IPS-20b (cell line): ENCODE data around the gene KRTAP10-8.
"Not testable (repeated sequence)": the region's sequence is repeated elsewhere in the genome, so short reads cannot be mapped to it uniquely, and the experiment has no call there.

Experiments used
- H3K27ac ChIP-seq: one replicate; pipeline ENCODE4 v1.5.1; 2013; ENCODE audit warnings: low read length
- H3K27me3 ChIP-seq: 2 replicates; pipeline ENCODE4 v1.6.1; 2013; ENCODE audit warnings: mild to moderate bottlenecking, low read length, inconsistent platforms; ENCODE audit not compliant: insufficient read depth
- H3K36me3 ChIP-seq: 2 replicates; pipeline ENCODE4 v1.6.1; 2013; ENCODE audit warnings: low read depth, mild to moderate bottlenecking, inconsistent platforms, low read length, moderate library complexity; ENCODE audit not compliant: insufficient read depth
- H3K4me1 ChIP-seq: 2 replicates; pipeline ENCODE4 v1.6.1; 2013; ENCODE audit warnings: mild to moderate bottlenecking, control low read depth, inconsistent platforms, low read length, moderate library complexity; ENCODE audit not compliant: insufficient read depth
- H3K4me3 ChIP-seq: 2 replicates; pipeline ENCODE4 v1.5.1; 2013; ENCODE audit warnings: mild to moderate bottlenecking, low read length, inconsistent platforms
- H3K9ac ChIP-seq: 2 replicates; pipeline ENCODE4 v1.6.1; 2013; ENCODE audit warnings: low read depth, mild to moderate bottlenecking, inconsistent platforms, low read length, moderate library complexity
- H3K9me3 ChIP-seq: 2 replicates; pipeline ENCODE4 v1.6.1; 2013; ENCODE audit warnings: mild to moderate bottlenecking, low read depth, low read length, inconsistent platforms; ENCODE audit not compliant: insufficient read depth

The KRTAP10-8 gene

GRCh38 chr21:44628707-44629391 lies 17.0 kb downstream of the KRTAP10-8 start:
- Histone ChIP-seq H3K27ac (no peak overlapping the region), H3K27me3 (no peaks in the 10 kb centered on the region), H3K36me3 (no peaks in the 10 kb centered on the region), H3K4me1 (no peaks in the 10 kb centered on the region), H3K9ac (no peak overlapping the region), H3K9me3 (peaks cover 12% of the 10 kb centered on the region), H3K4me3 (no peak overlapping the region)

- Histone ChIP-seq H3K36me3 (no peaks in the 10 kb centered on the region), H3K27ac (no peak overlapping the region), H3K9me3 (no peaks in the 10 kb centered on the region), H3K4me3 (no peak overlapping the region), H3K27me3 (no peaks in the 10 kb centered on the region), H3K4me1 (no peaks in the 10 kb centered on the region), H3K9ac (no peak overlapping the region)
These were observed 18.6 kb downstream of the KRTAP10-8 start for GRCh38 chr21:44630440-44630839.

- no peaks in the 10 kb centered on the region for H3K27me3 ChIP-seq
- H3K4me3 ChIP-seq: no peak overlapping the region
- H3K27ac ChIP-seq: no peak overlapping the region
- H3K4me1 ChIP-seq: no peaks in the 10 kb centered on the region
- H3K36me3 ChIP-seq: no peaks in the 10 kb centered on the region
- H3K9me3 ChIP-seq: no peaks in the 10 kb centered on the region
- no peak overlapping the region for H3K9ac ChIP-seq
These were observed 20.2 kb downstream of the KRTAP10-8 start for GRCh38 chr21:44632067-44632466.

GRCh38 chr21:44636209-44637017 lies 24.5 kb downstream of the KRTAP10-8 start:
- Histone ChIP-seq H3K9ac (no peak overlapping the region), H3K27me3 (no peaks in the 10 kb centered on the region), H3K27ac (no peak overlapping the region), H3K36me3 (no peaks in the 10 kb centered on the region), H3K9me3 (no peaks in the 10 kb centered on the region), H3K4me1 (no peaks in the 10 kb centered on the region), H3K4me3 (no peak overlapping the region)

- Histone ChIP-seq H3K4me1 (no peaks in the 10 kb centered on the region), H3K9ac (no peak within 1 kb of the TSS)
These were observed 25.4 kb downstream of the KRTAP10-8 start, which contains the start of gene KRTAP10-10 for GRCh38 chr21:44637018-44637850. Gene KRTAP10-10 (plus strand): TSS chr21:44637356. CDS start chr21:44637418, 62 bp downstream.

GRCh38 chr21:44637851-44638348 lies 26.0 kb downstream of the KRTAP10-8 start:
- not testable (repeated sequence) for H3K27ac ChIP-seq, H3K9ac ChIP-seq, H3K4me1 ChIP-seq, H3K4me3 ChIP-seq, H3K36me3 ChIP-seq, H3K27me3 ChIP-seq, H3K9me3 ChIP-seq

More at GRCh38 chr21:44637018-44637850, 25.4 kb downstream of the KRTAP10-8 start, which contains the start of gene KRTAP10-10:
- Histone ChIP-seq H3K4me3 (no peak within 1 kb of the TSS), H3K27me3 (no peaks in the 10 kb centered on the region), H3K36me3 (no peaks in the 10 kb centered on the region), H3K9me3 (no peaks in the 10 kb centered on the region), H3K27ac (no peak within 1 kb of the TSS)

GRCh38 chr21:44638506-44639330 lies 26.8 kb downstream of the KRTAP10-8 start:
- not testable (repeated sequence) for H3K27ac ChIP-seq, H3K4me1 ChIP-seq, H3K9ac ChIP-seq, H3K9me3 ChIP-seq, H3K36me3 ChIP-seq, H3K4me3 ChIP-seq, H3K27me3 ChIP-seq

GRCh38 chr21:44639331-44639655 lies 27.4 kb downstream of the KRTAP10-8 start:
- H3K27ac ChIP-seq: no peak overlapping the region
- H3K27me3 ChIP-seq: no peaks in the 10 kb centered on the region
- H3K4me1 ChIP-seq: no peaks in the 10 kb centered on the region
- no peak overlapping the region for H3K9ac ChIP-seq
- H3K4me3 ChIP-seq: no peak overlapping the region
- H3K36me3 ChIP-seq: no peaks in the 10 kb centered on the region
- H3K9me3 ChIP-seq: 0 out of 2 replicates have a peak, but pooled peaks cover 2% of the 10 kb centered on the region

- no peak overlapping the region for H3K27ac ChIP-seq
- H3K27me3 ChIP-seq: no peaks in the 10 kb centered on the region
- no peak overlapping the region for H3K9ac ChIP-seq
- peaks cover 12% of the 10 kb centered on the region; the same call in 1 of the 2 replicates for H3K9me3 ChIP-seq
- no peak overlapping the region for H3K4me3 ChIP-seq
- H3K4me1 ChIP-seq: no peaks in the 10 kb centered on the region
- H3K36me3 ChIP-seq: no peaks in the 10 kb centered on the region
These were observed 28.9 kb downstream of the KRTAP10-8 start for GRCh38 chr21:44640761-44641160.

GRCh38 chr21:44643741-44644310 lies 31.9 kb downstream of the KRTAP10-8 start:
- Histone ChIP-seq H3K4me3 (no peak overlapping the region), H3K4me1 (no peaks in the 10 kb centered on the region), H3K9ac (no peak overlapping the region)

More at GRCh38 chr21:44643741-44644310, 31.9 kb downstream of the KRTAP10-8 start:
- Histone ChIP-seq H3K27me3 (no peaks in the 10 kb centered on the region), H3K9me3 (peaks cover 12% of the 10 kb centered on the region; the same call in 1 of the 2 replicates), H3K27ac (no peak overlapping the region), H3K36me3 (no peaks in the 10 kb centered on the region)
